A673 (cell line): ENCODE results near the gene INPP4B.

Experiments used
- EZH2 ChIP-seq: fragments of 200-600 bp; sonication (generic); IDR thresholded peaks from 2 replicates; pipeline ENCODE4 v1.6.1; 2017; ENCODE audit warnings: borderline replicate concordance, low read depth, mild to moderate bottlenecking, mixed read lengths, antibody characterized with exemption, low read length; ENCODE audit not compliant: poor library complexity, severe bottlenecking
- TF ChIP-seq, protein P1 (sequence below): fragments of 300-800, 200-600 bp; sonication (generic); conservative IDR thresholded peaks from 2 replicates; pipeline ENCODE4 v1.5.1; 2017; ENCODE audit warnings: low read depth, mild to moderate bottlenecking, antibody characterized with exemption, low read length, moderate library complexity, mixed read lengths

DNA sequence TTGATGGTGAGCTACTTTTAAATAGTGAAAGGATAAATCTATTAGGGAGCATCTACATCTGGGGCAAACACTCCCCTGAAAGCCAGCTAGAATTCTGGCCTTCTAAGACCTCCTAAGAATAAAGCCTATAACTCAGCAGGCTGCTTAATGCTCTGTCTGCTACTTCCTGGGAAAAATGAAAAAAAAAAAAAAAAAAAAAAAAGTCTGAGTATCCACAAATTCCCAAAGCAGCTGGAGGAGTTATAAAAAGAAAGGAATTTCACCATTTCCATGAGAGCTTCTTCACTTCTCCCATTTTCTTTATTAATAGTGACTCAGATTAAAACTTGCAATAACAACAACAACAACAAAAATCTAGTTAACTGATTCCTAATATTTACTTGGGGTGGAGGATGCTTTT lies 511.2 kb downstream of the INPP4B start:
- TF ChIP-seq, protein P1, sequence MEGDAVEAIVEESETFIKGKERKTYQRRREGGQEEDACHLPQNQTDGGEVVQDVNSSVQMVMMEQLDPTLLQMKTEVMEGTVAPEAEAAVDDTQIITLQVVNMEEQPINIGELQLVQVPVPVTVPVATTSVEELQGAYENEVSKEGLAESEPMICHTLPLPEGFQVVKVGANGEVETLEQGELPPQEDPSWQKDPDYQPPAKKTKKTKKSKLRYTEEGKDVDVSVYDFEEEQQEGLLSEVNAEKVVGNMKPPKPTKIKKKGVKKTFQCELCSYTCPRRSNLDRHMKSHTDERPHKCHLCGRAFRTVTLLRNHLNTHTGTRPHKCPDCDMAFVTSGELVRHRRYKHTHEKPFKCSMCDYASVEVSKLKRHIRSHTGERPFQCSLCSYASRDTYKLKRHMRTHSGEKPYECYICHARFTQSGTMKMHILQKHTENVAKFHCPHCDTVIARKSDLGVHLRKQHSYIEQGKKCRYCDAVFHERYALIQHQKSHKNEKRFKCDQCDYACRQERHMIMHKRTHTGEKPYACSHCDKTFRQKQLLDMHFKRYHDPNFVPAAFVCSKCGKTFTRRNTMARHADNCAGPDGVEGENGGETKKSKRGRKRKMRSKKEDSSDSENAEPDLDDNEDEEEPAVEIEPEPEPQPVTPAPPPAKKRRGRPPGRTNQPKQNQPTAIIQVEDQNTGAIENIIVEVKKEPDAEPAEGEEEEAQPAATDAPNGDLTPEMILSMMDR: no peak
- no peak for TF ChIP-seq EZH2
